NCI-H1694 treated with DMSO at 0.1 percent for 48 hours (cell line): Measurements from ENCODE around the gene PPM1H.
"Not testable (repeated sequence)": the region's sequence is repeated elsewhere in the genome, so short reads cannot be mapped to it uniquely, and the experiment has no call there.

Experiments
- DNase-seq: peaks from one replicate; lab custom pipeline; 2025; lab: John Stamatoyannopoulos, UW

Gene PPM1H

GRCh38 chr12:62908674-62909073 is 26.3 kb downstream of the PPM1H start:
- no peak for DNase-seq

GRCh38 chr12:62907561-62907960 is 27.4 kb downstream of the PPM1H start:
- DNase-seq: no peak

DNA sequence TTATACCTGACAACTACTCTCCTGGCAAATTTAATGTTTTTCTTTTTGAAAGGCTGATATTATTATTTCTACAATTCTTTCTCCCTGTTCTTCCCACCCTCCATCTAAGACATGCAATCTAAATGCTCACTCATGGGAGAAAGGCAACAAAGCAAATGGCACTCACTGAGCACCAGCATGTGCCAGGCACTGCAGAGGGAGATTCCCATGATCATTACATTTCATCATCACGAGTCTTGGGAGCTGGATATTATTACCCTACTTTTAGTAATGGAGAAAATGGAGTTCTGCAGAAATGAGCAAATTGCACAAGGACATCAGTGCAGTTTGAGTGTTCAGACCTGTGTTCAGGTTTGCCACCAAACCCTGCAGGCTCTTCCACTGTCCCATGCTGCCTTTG is 27.9 kb downstream of the PPM1H start:
- no peak for DNase-seq

DNA sequence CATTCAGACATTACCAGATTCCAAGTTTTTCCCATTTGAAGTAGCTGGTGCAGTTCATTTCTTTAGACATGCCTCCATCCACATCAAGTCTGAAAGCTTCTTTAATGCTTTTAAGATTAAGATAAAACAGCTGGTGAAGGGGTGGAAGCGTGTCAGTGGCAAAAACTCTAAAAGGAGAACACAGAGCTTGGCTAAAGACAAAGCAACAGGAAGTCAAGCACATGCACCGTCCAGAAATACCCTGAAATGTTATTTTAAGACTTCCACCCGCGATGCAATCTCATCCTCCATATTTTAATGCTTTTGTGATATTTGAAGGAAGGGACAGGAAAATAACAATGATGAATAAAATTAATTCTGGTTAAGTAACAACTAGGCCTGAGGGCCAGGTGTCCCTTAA is 31.8 kb downstream of the PPM1H start:
- DNase-seq: no peak

- DNase-seq: no peak
Observed at GRCh38 chr12:62900686-62901272, 34.2 kb downstream of the PPM1H start.

GRCh38 chr12:62899568-62900390 is 35.2 kb downstream of the PPM1H start:
- no peak for DNase-seq

GRCh38 chr12:62898526-62898925 is 36.4 kb downstream of the PPM1H start:
- DNase-seq: no peak

DNA sequence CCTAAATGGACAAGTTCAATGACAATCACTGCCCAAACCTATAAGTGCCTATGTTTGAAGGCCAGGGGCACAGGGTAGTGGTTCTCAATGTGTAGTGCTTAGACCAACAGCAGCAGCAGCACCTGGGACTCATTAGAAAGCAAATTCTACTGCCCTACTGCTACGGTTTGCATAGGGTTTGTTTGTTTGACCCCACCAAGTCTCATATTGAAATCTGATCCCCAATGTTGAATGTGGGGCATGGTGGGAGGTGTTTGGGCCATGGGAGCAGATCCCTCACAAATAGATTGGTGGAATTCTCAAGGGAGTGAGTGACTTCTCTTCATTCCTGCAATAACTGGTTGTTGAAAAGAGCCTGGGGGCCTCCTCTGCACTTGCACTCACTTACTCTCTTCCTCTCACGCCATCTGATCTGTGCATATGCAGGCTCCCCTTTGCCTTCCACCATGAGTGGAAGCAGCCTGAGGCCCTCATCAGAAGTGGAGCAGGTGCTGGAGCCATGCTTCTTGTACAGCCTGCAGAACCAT is 39.5 kb downstream of the PPM1H start:
- DNase-seq: no peak

DNA sequence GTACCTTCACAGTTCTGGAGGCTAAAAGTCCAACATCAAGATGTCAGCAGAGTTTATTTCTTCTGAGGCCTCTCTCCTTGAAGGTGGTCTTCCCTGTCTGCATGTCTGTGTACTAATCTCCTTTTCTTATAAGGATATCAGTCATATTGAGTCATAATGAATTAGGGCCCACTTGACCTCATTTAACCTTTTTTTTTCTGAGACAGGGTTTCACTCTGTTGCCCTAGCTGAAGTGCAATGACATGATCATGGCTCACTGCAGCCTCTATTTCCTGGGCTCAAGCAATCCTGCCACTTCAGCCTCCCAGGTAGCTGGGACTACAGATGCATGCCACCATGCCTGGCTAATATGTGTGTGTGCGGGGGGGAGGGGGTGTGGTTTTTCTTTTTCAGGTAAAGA is 41.7 kb downstream of the PPM1H start:
- no peak for DNase-seq

- DNase-seq: no peak
Observed at GRCh38 chr12:62891805-62892549, 43.0 kb downstream of the PPM1H start.

- no peak for DNase-seq
Observed at GRCh38 chr12:62888454-62889110, 46.4 kb downstream of the PPM1H start.

DNA sequence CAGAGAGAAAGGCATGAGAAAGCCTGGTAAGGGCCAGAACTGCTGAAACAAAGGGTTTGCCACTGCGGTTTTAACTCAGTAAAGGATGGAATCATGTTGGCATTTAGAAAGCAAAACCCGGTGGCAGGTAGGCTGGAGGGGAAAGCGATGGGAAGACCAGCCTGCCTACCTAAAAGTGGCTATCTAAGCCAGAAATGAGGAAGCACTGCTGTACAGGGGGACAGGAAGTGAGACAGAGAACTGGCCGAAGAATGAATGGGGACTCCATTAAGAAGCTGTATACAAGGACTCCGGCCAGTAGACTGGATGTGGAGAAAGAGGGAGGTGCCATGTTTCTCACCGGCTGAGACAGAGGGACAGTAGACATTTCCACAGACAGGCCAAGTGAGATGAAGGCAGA is 48.2 kb downstream of the PPM1H start:
- no peak for DNase-seq

DNA sequence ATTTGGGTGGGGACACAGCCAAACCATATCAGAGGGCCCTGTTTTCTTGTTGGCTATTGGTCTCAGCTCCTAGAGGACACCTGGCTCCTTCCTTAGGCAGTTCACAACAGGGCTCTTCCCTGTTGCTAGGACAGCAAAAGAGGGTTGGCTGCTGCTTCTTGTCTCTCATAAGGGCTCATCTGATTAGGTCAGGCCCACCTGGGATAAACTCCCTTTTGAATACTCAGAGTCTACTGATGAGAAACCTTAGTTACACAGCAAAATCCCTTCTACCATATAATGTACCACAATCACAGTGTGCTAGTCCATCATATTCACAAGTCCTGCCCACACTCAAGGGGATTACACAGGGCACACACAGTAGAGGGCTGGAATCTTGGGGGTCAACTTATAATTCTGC is 49.7 kb downstream of the PPM1H start:
- DNase-seq: no peak

GRCh38 chr12:62884832-62885231 is 50.1 kb downstream of the PPM1H start:
- not testable (repeated sequence) for DNase-seq

DNA sequence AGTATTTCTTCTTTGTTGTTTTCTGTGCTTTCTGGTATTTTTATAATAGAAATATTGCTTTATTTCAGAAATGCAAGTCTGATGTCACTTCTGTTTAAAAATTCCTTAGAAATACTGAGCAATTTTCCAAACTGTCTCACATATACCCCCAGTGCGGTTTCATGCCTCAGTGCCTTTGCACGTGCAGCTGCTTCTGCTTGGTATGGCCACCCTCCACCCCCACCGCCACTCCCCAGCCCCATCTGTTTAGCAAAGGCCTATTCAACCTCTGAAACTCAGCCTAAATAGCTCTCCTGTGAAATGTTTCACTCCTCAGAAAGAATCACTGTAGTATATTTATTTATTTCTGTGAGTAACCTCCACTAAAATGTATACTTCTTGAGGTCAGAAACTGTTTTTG is 52.3 kb downstream of the PPM1H start:
- no peak for DNase-seq

GRCh38 chr12:62882140-62882539 is 52.8 kb downstream of the PPM1H start:
- DNase-seq: no peak

- DNase-seq: no peak
Observed at GRCh38 chr12:62879691-62880090, 55.3 kb downstream of the PPM1H start.

DNA sequence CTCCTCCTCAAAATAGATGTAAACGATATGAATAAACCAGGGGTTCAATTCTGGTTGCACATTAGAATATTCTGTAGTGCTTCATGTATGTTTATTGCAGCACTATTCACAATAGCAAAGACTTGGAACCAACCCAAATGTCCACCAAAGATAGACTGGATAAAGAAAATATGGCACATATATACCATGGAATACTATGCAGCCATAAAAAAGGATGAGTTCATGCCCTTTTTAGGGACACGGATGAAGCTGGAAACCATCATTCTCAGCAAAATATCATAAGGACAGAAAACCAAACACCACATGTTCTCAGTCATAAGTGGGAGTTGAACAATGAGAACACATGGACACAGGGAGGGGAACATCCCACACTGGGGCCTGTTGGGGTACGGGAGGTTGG is 55.7 kb downstream of the PPM1H start:
- DNase-seq: not testable (repeated sequence)

- DNase-seq: no peak
Observed at GRCh38 chr12:62878211-62878610, 56.7 kb downstream of the PPM1H start.

- DNase-seq: no peak
Observed at GRCh38 chr12:62876938-62877548, 57.9 kb downstream of the PPM1H start.

GRCh38 chr12:62873826-62874448 is 61.0 kb downstream of the PPM1H start:
- no peak for DNase-seq
